RWPE1 (cell line): Measurements from ENCODE around the gene CUL4A.
"Not testable (repeated sequence)": the region's sequence is repeated elsewhere in the genome, so short reads cannot be mapped to it uniquely, and the experiment has no call there.

ENCODE experiments used
- CTCF ChIA-PET: fragments of 350-600 bp; sonication (Branson Sonifier 250); formaldehyde crosslinking; extraction: SDS; loops from one replicate; lab custom pipeline; 2021; lab: Yijun Ruan, JAX
- POLR2A ChIA-PET: fragments of 400-600 bp; formaldehyde crosslinking; extraction: SDS; loops from one replicate; lab custom pipeline; 2020; ENCODE audit warnings: antibody characterized with exemption; ENCODE audit not compliant: low non-redundant PET; lab: Yijun Ruan, JAX
- DNase-seq: peaks from one replicate; pipeline ENCODE4 v3.0.0; 2012; ENCODE audit warnings: low spot score
- H3K27ac ChIP-seq: fragments of 450-650 bp; 2 replicates; pipeline ENCODE4 v1.5.1; 2017
- CTCF ChIP-seq: fragments of 450-650 bp; conservative IDR thresholded peaks from 2 replicates; pipeline ENCODE4 v1.5.1; 2017; ENCODE audit warnings: low read depth, mild to moderate bottlenecking

CUL4A gene

GRCh38 chr13:113258321-113259054 lies 49.1 kb downstream of the CUL4A start:
- DNase-seq = no peak
- no peak overlapping the region for H3K27ac ChIP-seq
- POLR2A ChIA-PET = no interaction called here

GRCh38 chr13:113260996-113261395 lies 51.6 kb downstream of the CUL4A start:
- ChIA-PET POLR2A (no interaction called here), CTCF (interaction anchor here (0.6 kb wide), 1 partner anchor 77 kb away, joined by 4 read pairs; no protein-coding TSS in a partner anchor)
- DNase-seq = no peak
- no peak for TF ChIP-seq CTCF
- no peak overlapping the region for H3K27ac ChIP-seq

More at GRCh38 chr13:113258321-113259054, 49.1 kb downstream of the CUL4A start:
- CTCF ChIA-PET = interaction anchor here (0.7 kb wide), 1 partner anchor 12 kb away, joined by 3 read pairs; no protein-coding TSS in a partner anchor
- TF ChIP-seq CTCF = no peak

- DNase-seq, POLR2A ChIA-PET: not testable (repeated sequence)
Observed at GRCh38 chr13:113263016-113263415, 53.6 kb downstream of the CUL4A start.

GRCh38 chr13:113267642-113268405 lies 58.4 kb downstream of the CUL4A start:
- DNase-seq = no peak
- H3K27ac ChIP-seq = no peak overlapping the region
- POLR2A ChIA-PET = no interaction called here
- no peak for TF ChIP-seq CTCF
- CTCF ChIA-PET = no interaction called here

More at GRCh38 chr13:113263016-113263415, 53.6 kb downstream of the CUL4A start:
- CTCF ChIA-PET, H3K27ac ChIP-seq: not testable (repeated sequence)

GRCh38 chr13:113272031-113272430 lies 62.6 kb downstream of the CUL4A start:
- H3K27ac ChIP-seq = no peak overlapping the region
- no peak for TF ChIP-seq CTCF
- ChIA-PET CTCF (no interaction called here), POLR2A (no interaction called here)
- DNase-seq = no peak

GRCh38 chr13:113272701-113273181 lies 63.3 kb downstream of the CUL4A start:
- DNase-seq = no peak
- no peak overlapping the region for H3K27ac ChIP-seq
- CTCF ChIA-PET = interaction anchor here (0.6 kb wide), 1 partner anchor 1000 kb away, joined by 6 read pairs; no protein-coding TSS in a partner anchor
- TF ChIP-seq CTCF = no peak
- POLR2A ChIA-PET = no interaction called here
